Measurements from ENCODE around the gene GDPD3.
"Not testable (repeated sequence)": the region's sequence is repeated elsewhere in the genome, so short reads cannot be mapped to it uniquely, and the experiment has no call there.

Gene GDPD3

GRCh38 chr16:30122604-30123160 is 9.3 kb upstream of the GDPD3 start:
- DNase-seq: no peak

DNA sequence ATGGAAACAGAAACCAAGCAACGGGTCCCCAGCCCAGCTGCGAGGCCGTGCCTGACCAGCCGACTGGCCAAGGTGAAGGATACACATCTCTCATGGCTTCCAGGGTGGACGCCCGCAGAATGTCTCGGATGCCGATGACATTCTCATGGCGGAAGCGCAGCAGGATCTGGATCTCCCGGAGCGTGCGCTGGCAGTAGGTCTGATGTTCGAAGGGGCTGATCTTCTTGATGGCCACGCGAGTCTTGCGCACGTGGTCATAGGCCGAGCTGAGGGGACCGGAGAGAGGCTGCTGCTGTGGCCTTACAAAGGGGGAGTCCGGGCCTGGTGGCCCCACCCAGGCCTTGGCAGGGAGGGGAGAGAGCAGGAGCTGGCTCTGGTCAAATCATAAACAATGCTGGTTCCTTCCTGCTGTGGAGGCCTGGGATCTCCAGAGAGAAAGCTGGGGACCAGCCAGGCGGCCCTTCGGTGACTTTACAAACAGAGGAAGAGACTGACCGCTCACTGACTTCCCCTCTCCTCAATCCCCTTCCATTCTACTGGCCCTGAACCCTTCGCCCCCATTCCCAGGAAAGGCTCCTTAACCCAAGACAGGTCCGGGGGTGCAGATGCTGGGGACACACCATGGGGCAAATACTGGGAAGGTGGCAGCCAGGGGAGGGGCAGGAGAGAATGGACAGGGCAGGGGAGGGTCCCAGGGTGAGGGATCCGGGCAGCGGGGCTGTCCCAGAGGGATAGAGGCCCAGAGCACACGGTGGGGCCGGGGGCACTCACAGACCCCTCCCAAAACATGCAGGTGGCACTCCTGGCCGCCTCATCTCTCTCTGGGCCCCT is 8.6 kb upstream of the GDPD3 start:
- no peak for DNase-seq

- no peak for DNase-seq
Measured at GRCh38 chr16:30120340-30121105, 7.2 kb upstream of the GDPD3 start.

DNA sequence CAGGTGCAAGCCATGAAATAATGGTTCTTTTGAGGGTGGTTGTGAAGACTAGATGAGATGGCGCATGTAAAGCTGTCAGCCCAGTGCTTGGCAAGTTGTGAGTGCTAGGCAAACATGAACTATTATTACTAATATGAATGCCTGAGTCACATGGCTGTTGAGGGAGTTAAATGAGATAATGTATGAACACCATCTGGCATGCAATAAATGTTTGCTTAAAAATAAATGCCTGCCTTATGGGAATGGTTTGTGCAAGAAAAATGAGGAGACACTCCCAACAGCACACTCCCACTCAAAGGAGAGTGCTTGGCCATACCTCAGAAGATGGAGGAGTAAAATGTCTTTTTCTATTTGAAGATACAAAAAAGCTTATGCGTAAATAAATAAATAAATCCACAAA is 6.1 kb upstream of the GDPD3 start:
- no peak for DNase-seq

GRCh38 chr16:30117768-30118167 is 4.4 kb upstream of the GDPD3 start:
- no peak for DNase-seq

DNA sequence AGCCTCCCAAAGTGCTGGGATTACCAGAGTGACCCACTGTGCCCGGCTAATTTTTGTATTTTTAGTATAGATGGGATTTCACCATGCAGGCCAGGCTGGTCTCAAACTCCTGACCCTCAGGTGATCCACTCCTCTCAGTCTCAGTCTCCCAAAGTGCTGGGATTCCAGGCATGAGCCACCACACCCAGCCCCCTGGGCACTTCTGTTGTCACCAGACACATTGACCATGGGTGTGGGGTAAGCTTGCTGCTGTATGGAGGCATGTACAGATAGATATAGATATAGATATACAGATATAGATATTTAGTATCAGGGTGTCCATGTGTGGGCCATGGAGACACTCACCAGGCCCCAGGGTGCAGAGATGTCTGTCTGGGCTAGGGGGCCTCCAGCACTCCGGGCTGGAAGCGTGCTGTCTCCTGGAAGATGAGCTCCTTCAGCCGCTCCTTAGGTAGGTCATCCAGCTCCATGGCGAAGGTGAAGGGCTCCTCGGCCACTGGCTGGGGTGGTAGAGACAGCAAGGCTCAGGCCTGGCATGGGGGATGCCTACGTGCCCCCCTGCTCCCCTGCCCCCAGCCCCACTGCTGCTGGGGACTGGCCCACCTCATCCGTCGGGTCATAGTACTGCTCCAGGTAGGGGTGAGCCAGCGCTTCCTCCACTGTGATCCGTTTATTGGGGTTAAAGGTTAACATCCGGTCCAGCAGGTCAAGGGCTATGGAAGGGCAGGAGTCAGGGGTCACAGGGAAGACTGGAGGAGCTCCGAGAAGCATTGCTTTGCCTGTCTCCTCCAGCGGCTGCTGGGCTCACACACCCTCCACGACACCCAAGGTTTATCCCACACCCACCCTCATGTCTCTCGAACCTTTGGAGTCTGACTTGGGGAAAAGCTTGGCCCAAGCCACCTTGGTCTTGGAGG is 3.2 kb upstream of the GDPD3 start:
- DNase-seq: no peak

DNA sequence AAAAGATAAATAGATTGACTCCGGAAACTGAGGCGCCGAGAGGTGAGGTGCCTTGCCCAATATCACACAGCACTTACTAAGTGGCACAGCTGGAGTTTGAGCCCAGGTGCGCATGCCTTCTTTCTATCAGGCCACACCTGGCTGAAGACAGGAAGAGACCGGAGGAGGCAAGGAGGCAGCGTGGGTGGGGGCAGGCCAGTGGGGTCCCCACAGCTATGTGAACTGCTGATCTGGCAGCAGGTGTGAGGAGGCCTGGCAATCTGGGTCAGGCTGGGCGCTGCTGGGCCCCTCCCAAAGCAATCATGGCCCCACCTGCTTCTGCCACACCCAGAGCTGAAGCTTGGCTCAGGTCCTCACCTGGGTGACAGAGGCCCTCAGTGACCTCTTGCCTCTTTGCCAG is 1.9 kb upstream of the GDPD3 start:
- no peak for DNase-seq

GRCh38 chr16:30114833-30115232 is 1.5 kb upstream of the GDPD3 start:
- not testable (repeated sequence) for DNase-seq

DNA sequence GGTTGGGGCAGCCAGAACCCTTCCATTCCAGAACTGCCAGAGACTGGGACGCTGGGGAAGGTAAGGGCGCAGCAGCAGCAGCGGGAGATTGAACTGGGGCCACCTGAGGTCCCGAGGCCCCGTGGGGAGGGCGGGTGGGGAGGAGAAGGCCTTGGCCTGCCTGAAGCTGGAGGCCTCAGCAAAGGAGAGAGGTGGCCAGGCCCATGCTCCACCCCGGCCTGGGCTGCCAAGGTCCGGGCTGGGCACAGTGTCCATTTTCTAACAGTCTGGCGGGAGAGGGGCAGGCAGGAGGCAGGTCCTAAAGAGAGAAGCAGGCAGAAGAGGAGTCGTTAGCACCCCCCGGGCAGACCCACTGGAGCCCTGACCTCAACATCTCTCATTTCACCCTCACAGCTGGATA is 1.1 kb upstream of the GDPD3 start:
- no peak for DNase-seq

DNA sequence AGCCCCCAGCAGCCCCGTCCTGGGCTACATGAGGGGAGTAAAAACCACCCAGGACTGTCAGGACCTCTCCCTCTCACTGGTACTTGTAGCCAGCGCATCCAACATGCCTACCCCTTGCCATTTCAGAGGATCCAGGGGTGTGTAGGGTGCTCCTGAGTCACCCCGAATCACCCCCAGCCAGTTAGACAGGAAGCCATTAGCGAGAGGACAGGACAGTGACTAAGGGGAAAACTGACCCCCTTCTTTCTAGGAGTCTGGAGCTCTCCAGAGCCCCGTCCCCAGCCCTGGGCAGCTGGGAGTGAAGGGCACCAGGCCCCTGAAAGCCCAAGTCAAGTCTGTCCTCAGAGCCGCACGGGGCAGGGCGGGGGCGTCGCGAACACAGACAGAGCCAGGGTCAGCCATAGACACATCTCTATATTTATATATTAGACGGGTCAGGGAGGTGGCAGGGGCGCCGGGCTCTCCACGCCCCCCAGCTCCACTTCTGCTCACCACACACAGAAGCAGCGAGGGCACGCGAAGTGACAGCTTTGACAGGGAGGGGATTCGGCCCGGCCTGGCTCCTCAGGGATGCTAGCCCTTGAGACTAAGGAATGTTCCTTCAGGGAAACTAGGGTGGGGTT is 485 bp upstream of the GDPD3 start:
- no peak for DNase-seq

DNA sequence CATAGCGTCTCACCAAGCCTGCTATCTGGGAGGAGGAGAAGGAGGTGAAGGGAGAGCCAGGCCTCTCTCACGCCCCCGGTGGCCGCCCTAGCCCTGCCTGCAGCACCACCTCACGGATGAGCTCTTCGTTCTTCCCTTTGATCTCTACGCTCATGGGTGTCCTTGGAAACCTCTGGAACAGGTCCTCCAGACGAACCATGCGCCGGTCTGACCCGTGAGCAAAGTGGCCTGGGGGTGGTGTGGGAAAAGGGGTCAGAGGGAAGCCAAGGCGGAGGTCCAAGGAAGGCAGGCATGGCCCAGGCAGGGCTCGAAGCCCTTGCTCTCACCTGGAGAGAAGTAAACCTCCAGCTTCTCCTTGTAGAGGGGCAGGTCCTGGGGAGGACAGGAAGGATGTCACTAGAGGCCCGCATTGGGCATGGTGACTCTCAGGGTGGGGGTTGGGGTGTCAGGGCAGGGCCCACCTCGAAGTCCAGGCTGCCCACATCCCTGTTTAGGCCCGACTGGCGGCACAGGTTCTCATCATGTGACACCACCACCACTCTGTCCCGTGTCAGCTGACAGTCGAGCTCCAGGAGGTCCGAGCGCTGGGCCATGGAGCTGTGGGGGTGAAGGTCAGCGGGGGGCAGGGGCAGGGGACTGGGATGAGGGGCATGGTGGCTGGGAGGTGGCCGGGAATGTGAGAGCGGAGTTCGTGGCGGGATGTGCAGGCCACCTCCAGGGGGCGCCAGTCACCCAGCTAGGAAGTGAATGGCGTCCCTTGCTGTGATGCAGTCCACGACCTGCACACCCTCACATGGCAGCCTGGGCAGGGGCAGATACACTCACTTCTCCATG is 923 bp downstream of the GDPD3 start:
- no peak for DNase-seq

- DNase-seq: no peak
Measured at GRCh38 chr16:30110661-30111060, 2.7 kb downstream of the GDPD3 start.

DNA sequence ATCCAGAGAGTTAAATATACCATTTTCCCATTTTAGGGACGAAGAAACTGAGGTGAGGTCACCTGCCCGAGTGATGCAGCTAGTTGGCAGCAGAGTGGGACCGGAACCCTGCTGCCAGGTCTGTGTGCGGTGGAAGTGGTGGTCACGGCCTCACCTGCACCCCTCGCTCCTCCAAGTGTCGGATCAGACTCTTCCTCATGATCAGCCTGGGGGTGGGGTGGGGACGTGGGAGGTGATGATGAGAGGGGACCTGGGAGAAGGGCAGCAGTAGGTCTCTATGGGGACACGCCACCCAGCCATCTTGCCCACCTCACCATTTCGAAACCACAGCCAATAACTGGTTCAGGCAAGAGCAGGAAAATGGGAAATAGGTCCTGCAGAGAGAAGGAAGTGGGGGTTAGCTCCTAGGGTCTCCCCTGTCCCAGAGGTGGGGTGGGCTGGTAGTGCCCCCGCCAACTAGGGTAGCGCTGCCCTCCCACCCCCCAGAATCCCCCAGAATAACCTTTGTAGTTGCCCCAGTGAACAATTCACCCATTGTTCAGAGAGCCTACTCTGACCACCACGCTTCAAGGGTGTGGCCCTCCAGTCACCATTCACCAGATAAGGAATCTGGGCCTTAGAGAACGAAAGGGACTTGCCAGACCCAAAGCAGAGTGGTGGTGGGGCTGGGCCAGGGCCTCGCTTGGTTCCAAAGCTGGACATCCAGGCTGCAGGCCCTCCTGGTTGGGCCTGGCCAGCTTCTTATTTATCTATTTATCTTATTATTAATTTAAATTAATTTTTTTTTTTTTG is 5.1 kb downstream of the GDPD3 start:
- DNase-seq: no peak

- DNase-seq: no peak
Measured at GRCh38 chr16:30104492-30104891, 8.8 kb downstream of the GDPD3 start.

- DNase-seq: no peak
Measured at GRCh38 chr16:30104090-30104489, 9.2 kb downstream of the GDPD3 start.

GRCh38 chr16:30096862-30097563 is 16.3 kb downstream of the GDPD3 start:
- DNase-seq: no peak

DNA sequence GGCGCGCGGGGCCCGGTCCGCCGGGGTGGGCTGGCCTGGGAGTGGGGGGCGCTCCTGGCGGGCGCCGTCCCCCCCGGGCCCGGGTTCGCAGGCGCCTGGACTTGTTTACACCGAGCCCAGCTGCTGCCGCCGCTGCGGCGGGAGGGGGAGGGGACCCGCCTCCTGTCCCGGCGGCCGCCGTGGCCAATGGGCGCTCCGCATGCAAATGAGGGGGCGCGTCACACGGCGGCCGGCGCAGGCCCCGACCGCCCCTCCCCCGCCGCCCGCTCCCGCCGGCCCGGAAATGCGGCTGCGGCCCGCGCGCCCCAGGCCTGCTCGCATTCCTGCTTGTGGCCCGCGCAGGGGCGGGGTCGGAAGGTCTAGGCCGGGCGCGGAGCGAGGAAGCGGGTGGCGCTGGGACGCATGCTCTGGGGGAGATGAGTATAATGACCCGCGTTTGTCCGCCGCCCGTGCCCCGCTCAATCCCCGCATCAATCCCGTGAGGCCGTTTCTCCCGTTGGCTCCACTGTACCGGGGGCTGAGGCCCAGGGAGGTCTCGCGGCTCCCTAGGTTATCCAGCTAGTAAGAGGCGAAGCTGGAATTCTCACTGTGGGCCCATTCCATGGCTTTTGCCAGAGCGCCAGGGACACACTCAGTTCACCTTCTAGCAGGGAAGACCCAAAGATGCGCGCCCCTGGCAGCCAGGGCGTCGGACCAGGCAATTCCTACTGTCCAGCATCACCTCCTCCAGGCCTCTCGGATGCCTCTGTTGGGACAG is 17.1 kb downstream of the GDPD3 start, which contains the start of gene YPEL3:
Gene YPEL3 (minus strand): TSS at position 109 of the 757 bp plus-strand sequence. CDS start 731 bp downstream, outside the sequence.
- DNase-seq: peak; percentile 9

DNA sequence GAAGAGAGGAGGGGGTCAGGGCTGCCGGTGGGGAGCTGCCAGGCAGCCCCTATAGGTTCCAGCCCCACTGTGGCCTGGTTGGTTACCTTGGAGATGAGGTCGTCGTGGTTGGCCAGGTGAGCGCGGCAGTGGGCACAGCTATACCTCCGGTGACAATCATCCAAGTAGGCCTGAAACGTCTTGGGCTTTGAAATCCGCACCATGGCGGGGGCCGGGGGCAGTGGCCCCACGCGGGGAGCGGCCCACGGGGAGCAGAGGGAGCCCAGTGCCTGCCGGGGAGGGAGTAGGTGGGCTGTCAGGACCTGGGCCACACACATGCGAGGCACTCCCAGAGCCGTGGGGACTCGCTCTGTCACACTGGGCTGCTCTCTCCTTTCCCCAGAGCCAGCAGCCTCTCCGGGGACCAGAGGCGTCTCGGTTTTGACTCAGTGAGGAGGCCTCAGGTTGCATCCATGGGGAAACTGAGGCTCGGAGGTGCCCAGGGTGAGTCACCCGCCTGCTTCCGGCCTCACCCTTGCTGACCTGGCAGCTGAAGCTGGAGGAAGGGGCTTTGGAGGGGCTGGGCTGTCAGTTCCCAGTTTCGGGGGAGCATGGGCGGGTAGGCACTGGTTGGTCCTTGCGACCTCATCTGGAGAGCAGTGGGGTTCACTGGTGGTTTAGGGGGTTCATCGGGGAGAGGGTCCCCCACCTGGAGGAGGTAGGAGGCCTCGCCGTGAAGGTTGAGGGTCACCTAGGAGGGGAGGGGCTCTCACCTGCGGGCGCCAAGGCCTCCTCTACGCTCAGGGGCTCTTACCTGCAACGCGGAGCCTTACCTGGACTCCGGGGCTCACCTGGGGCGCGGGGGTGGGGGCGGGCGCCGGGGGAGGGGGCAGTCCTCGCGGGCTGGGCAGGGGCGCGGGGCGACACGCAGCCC is 17.9 kb downstream of the GDPD3 start:
- no peak for DNase-seq
